DND-41 (cell line): ENCODE measurements around the gene SCAF8.

Source experiments
- ATAC-seq: fragments of 200-7000 bp; cut with Tn5 transposase; 3 replicates; pipeline ENCODE4 v1.9.1; 2021; ENCODE audit warnings: low read depth; ENCODE audit not compliant: insufficient read depth
- DNase-seq: peaks from one replicate; pipeline ENCODE4 v3.0.0-alpha.2; 2020
- H2AFZ ChIP-seq: 2 replicates; pipeline ENCODE4 v1.6.0; 2012; ENCODE audit warnings: low read depth, low read length
- H3K27ac ChIP-seq: 2 replicates; pipeline ENCODE4 v1.5.1; 2012; ENCODE audit warnings: low read length, inconsistent platforms
- H3K27me3 ChIP-seq: fragments of 200-600 bp; sonication (generic); 2 replicates; pipeline ENCODE4 v1.6.0; 2012; ENCODE audit warnings: low read length, mild to moderate bottlenecking, inconsistent platforms; ENCODE audit not compliant: insufficient read depth, poor library complexity
- H3K36me3 ChIP-seq: 2 replicates; pipeline ENCODE4 v1.5.1; 2012; ENCODE audit warnings: low read length, inconsistent platforms; ENCODE audit not compliant: insufficient read depth
- H3K4me1 ChIP-seq: 2 replicates; pipeline ENCODE4 v1.5.1; 2012; ENCODE audit warnings: mild to moderate bottlenecking, low read length; ENCODE audit not compliant: insufficient read depth
- H3K4me2 ChIP-seq: 2 replicates; pipeline ENCODE4 v1.6.0; 2012; ENCODE audit warnings: mild to moderate bottlenecking, moderate library complexity, low read length, inconsistent platforms; ENCODE audit not compliant: insufficient read depth
- H3K4me3 ChIP-seq, 2 experiments: fragments of 200-600 bp in 1 of 2; shearing (Covaris generic) in 1 of 2; 2 replicates each; pipeline ENCODE4 v1.5.1; 2012 to 2016; ENCODE audit warnings: inconsistent platforms in 2 of 2, low read length in 2 of 2, mild to moderate bottlenecking in 2 of 2, low read depth in 1 of 2, moderate library complexity in 1 of 2
- H3K79me2 ChIP-seq: 2 replicates; pipeline ENCODE4 v1.6.0; 2012; ENCODE audit warnings: low read length, inconsistent platforms; ENCODE audit not compliant: insufficient read depth
- H3K9ac ChIP-seq: 2 replicates; pipeline ENCODE4 v1.6.0; 2012; ENCODE audit warnings: low read depth, mild to moderate bottlenecking, inconsistent platforms, low read length, moderate library complexity
- H3K9me3 ChIP-seq: 2 replicates; pipeline ENCODE4 v1.5.1; 2012; ENCODE audit warnings: low read length, moderate library complexity, mild to moderate bottlenecking, inconsistent platforms; ENCODE audit not compliant: insufficient read depth, severe bottlenecking
- H4K20me1 ChIP-seq: 2 replicates; pipeline ENCODE4 v1.6.0; 2012; ENCODE audit warnings: low read length; ENCODE audit not compliant: insufficient read depth
- EZH2 ChIP-seq: IDR thresholded peaks from 3 replicates; pipeline ENCODE4 v1.6.1; 2012; ENCODE audit warnings: borderline replicate concordance, low read depth, mild to moderate bottlenecking, moderate library complexity, low read length, inconsistent platforms; ENCODE audit not compliant: severe bottlenecking
- TF ChIP-seq, protein P1 (sequence below): IDR thresholded peaks from 2 replicates; pipeline ENCODE4 v1.5.1; 2012; ENCODE audit warnings: borderline replicate concordance, low read length, moderate library complexity, mild to moderate bottlenecking; ENCODE audit not compliant: poor library complexity, severe bottlenecking; ENCODE audit errors: extremely low read depth

SCAF8 gene

DNA sequence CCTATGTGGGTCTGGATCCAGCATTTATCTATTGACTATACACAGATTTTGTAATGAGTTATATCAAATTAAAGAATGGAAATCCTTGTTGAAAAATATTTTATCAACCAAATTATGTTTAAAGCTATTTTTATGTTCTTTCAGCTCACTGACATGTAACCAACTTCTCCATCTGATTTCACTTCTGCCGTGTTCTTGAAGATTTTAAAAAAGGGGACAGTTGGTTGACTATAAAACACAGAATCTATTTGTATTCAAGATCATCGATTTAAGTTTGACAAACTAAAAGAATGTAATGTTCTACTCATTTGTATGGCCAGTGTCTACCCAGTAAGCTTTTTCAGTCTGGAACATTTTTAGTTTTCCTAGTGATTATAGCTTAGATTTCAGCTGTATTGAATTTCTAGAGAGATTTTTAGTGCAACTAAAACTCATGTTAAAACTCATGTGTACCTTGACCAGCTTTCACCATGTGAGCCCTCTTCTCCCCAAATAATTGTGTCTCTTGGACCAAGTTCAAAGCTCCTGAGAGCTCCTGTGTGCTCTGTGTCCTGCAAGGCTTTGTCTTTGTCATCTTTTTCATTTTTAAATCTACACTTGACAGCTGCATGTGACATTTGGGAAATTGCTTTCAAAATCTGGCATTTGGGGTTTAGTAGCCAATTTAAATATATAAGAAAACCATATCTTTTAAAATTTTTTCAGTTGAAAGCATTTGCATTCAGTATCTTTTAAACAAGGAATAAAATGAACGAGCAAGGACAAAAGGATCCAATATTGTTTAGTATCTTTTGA lies 143.5 kb downstream of the SCAF8 start:
- Histone ChIP-seq H4K20me1 (peaks cover 8% of the 10 kb centered on the region), H3K9ac (no peak overlapping the region), H3K4me1 (no peaks in the 10 kb centered on the region), H3K79me2 (no peaks in the 10 kb centered on the region), H3K4me2 (no peak overlapping the region), H2AFZ (no peak overlapping the region), H3K27ac (no peak overlapping the region), H3K36me3 (0 out of 2 replicates have a peak, but pooled peaks cover 2% of the 10 kb centered on the region), H3K27me3 (no peaks in the 10 kb centered on the region), H3K9me3 (no peaks in the 10 kb centered on the region), H3K4me3 (no peak overlapping the region)
- TF ChIP-seq, protein P1, sequence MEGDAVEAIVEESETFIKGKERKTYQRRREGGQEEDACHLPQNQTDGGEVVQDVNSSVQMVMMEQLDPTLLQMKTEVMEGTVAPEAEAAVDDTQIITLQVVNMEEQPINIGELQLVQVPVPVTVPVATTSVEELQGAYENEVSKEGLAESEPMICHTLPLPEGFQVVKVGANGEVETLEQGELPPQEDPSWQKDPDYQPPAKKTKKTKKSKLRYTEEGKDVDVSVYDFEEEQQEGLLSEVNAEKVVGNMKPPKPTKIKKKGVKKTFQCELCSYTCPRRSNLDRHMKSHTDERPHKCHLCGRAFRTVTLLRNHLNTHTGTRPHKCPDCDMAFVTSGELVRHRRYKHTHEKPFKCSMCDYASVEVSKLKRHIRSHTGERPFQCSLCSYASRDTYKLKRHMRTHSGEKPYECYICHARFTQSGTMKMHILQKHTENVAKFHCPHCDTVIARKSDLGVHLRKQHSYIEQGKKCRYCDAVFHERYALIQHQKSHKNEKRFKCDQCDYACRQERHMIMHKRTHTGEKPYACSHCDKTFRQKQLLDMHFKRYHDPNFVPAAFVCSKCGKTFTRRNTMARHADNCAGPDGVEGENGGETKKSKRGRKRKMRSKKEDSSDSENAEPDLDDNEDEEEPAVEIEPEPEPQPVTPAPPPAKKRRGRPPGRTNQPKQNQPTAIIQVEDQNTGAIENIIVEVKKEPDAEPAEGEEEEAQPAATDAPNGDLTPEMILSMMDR: no peak
- no peak for TF ChIP-seq EZH2
- no peak for ATAC-seq
- DNase-seq: no peak

DNA sequence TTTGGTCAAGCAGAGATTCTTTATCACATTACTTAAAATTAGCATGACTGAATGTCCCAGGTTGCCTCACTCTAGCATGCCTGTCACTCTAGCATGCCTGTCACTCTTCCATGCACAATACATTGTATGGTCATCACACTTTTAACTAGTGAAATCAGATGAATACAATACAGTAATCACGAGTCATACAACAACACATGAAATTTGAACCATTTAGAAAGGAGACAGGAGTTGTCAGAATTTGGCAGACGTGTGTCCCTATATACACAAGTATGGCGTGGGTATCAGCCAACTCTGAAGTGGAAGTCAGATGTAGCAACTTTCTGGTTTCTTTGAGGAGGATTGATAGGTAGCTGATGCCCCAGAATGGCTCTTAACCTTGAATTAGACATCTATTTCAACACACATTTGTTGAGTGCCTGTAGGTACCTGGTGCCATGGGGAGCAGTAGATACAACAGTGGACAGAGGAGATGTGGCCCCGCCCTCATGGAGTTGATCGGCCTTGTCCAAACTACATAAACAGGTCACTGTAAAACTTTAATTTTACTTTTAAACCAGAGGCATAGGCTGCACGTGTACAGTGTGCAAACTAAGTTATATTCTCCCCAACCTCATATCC lies 145.8 kb downstream of the SCAF8 start:
- TF ChIP-seq, protein P1: no peak
- no peak for TF ChIP-seq EZH2
- no peaks in the 10 kb centered on the region for H3K27me3 ChIP-seq
- H2AFZ ChIP-seq: no peak overlapping the region
- ATAC-seq (no peak), DNase-seq (no peak)
- H3K9me3 ChIP-seq: no peaks in the 10 kb centered on the region
- H3K79me2 ChIP-seq: no peaks in the 10 kb centered on the region
- H3K36me3 ChIP-seq: peaks cover 5% of the 10 kb centered on the region; the same call in 1 of the 2 replicates
- H3K4me1 ChIP-seq: no peaks in the 10 kb centered on the region
- H3K9ac ChIP-seq: no peak overlapping the region
- no peak overlapping the region for H3K27ac ChIP-seq
- no peak overlapping the region for H3K4me3 ChIP-seq
- no peak overlapping the region for H3K4me2 ChIP-seq
- H4K20me1 ChIP-seq: peaks cover 3% of the 10 kb centered on the region; the same call in 1 of the 2 replicates

DNA sequence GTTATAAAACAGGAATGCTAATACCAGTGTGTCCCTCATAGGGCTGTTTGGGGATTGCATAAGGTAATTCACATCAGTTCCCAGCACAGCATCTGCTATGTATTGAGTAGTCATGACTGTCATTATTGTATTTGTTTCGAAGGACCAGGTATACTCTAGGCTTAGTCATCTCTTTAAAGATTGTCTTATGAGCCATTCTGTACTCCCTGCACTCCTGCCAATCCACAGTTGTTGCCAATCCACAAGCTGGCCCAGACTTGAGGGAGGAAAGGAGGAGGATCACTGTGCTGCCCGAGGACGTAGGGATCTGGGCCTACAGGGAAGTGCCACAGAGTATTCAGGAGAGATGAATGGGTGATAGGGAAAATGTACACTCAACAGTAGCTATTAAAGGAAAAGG lies 148.9 kb downstream of the SCAF8 start:
- no peak for ATAC-seq
- no peaks in the 10 kb centered on the region for H3K9me3 ChIP-seq
- H4K20me1 ChIP-seq: no peaks in the 10 kb centered on the region
- TF ChIP-seq EZH2: no peak
- TF ChIP-seq, protein P1: no peak
- DNase-seq: no peak
- H2AFZ ChIP-seq: no peak overlapping the region
- no peak overlapping the region for H3K9ac ChIP-seq
- no peak overlapping the region for H3K4me2 ChIP-seq
- no peaks in the 10 kb centered on the region for H3K27me3 ChIP-seq
- H3K4me3 ChIP-seq: no peak overlapping the region
- no peaks in the 10 kb centered on the region for H3K4me1 ChIP-seq
- H3K79me2 ChIP-seq: no peaks in the 10 kb centered on the region
- no peak overlapping the region for H3K27ac ChIP-seq
- H3K36me3 ChIP-seq: peaks cover 5% of the 10 kb centered on the region; the same call in 1 of the 2 replicates
